B cell (primary cell): Measurements from ENCODE around the gene LSM4. TPM values are rescaled to one million over a fixed set of nuclear protein-coding genes. Genes with fewer than 3 reads are reported as not detected.
A peak's percentile ranks its signal among the peaks of the same experiment; 100 is the strongest.

Experiments used
- ATAC-seq: fragments of 200-7000 bp; cut with Tn5 transposase; one replicate; pipeline ENCODE4 v1.10.0; 2021; ENCODE audit warnings: low read depth, mild to moderate bottlenecking, moderate number of reproducible peaks, moderate library complexity
- CTCF ChIA-PET: fragments of 350-600 bp; sonication (Branson Sonifier 250); formaldehyde crosslinking; loops from one replicate; lab custom pipeline; 2021; ENCODE audit warnings: antibody characterized with exemption, inconsistent platforms; lab: Charles Lee
- POLR2A ChIA-PET: fragments of 350-600 bp; sonication (Branson Sonifier 250); formaldehyde crosslinking; loops from one replicate; lab custom pipeline; 2021; ENCODE audit warnings: antibody characterized with exemption; lab: Charles Lee
- DNase-seq: peaks from one replicate; pipeline ENCODE4 v3.0.0; 2013
- H2AFZ ChIP-seq: 2 replicates; pipeline ENCODE4 v1.6.1; 2012; ENCODE audit warnings: mild to moderate bottlenecking, low read depth, low read length; ENCODE audit not compliant: insufficient read depth, poor library complexity, severe bottlenecking
- H3K27ac ChIP-seq, 2 donors: 1 replicate in 1 of 2; 2 replicates in 1 of 2; pipeline ENCODE4 v1.5.1; 2012 to 2013; ENCODE audit warnings: low read length in 2 of 2, mild to moderate bottlenecking in 2 of 2, moderate library complexity in 1 of 2
- H3K27me3 ChIP-seq, 4 experiments: fragments of 200-600 bp in 1 of 4; sonication (generic) in 1 of 4; replicated peaks in 1 of 4; 1 replicate in 2 of 4; 2 replicates in 2 of 4; pipeline versions ENCODE4 v1.6.1 to v1.7.0; 2013 to 2016; ENCODE audit warnings: low read length in 3 of 4, mild to moderate bottlenecking in 2 of 4, mixed read lengths in 1 of 4, moderate library complexity in 1 of 4; ENCODE audit not compliant: insufficient read depth in 4 of 4, control insufficient read depth in 3 of 4; ENCODE audit errors: control extremely low read depth in 1 of 4
- H3K36me3 ChIP-seq, 2 experiments: replicated peaks in 1 of 2; 1 replicate in 1 of 2; 2 replicates in 1 of 2; pipeline versions ENCODE4 v1.6.1 to v1.7.1; 2013; ENCODE audit warnings: low read length in 1 of 2; ENCODE audit not compliant: insufficient read depth in 2 of 2, control insufficient read depth in 1 of 2; ENCODE audit errors: control extremely low read depth in 1 of 2, extremely low read depth in 1 of 2
- H3K4me1 ChIP-seq, 2 donors: fragments of 200-600 bp in 1 of 2; sonication (generic) in 1 of 2; 1 replicate in 1 of 2; 2 replicates in 1 of 2; pipeline versions ENCODE4 v1.5.1 to v1.6.1; 2013 to 2017; ENCODE audit warnings: low read length in 2 of 2; ENCODE audit not compliant: control insufficient read depth in 2 of 2, insufficient read depth in 2 of 2
- H3K4me2 ChIP-seq: replicated peaks from 2 replicates; pipeline ENCODE3; 2012; ENCODE audit warnings: mild to moderate bottlenecking, low read depth, low read length; ENCODE audit not compliant: poor library complexity, severe bottlenecking
- H3K4me3 ChIP-seq, 5 experiments: fragments of 200-600 bp in 1 of 5; sonication (generic) in 1 of 5; 1 replicate in 3 of 5; 2 replicates in 2 of 5; pipeline versions ENCODE4 v1.5.1 to v1.7.0; 2011 to 2016; ENCODE audit warnings: low read length in 4 of 5, mild to moderate bottlenecking in 4 of 5, low read depth in 2 of 5, control low read depth in 1 of 5, moderate library complexity in 1 of 5; ENCODE audit not compliant: insufficient read depth in 1 of 5; ENCODE audit errors: control extremely low read depth in 1 of 5, extremely low read depth in 1 of 5
- H3K79me2 ChIP-seq: fragments of 200-600 bp; sonication (generic); one replicate; pipeline ENCODE4 v1.6.0; 2016; ENCODE audit warnings: low read length; ENCODE audit not compliant: control insufficient read depth, insufficient read depth
- H3K9ac ChIP-seq: fragments of 200-600 bp; sonication (generic); 2 replicates; pipeline ENCODE4 v1.6.1; 2017; ENCODE audit warnings: mild to moderate bottlenecking, low read length, moderate library complexity
- H3K9me3 ChIP-seq, 3 donors: one replicate each; pipeline versions ENCODE4 v1.6.1 to v1.7.1; 2013; ENCODE audit warnings: low read length in 2 of 3; ENCODE audit not compliant: control insufficient read depth in 2 of 3, insufficient read depth in 1 of 3; ENCODE audit errors: control extremely low read depth in 1 of 3
- H4K20me1 ChIP-seq: 2 replicates; pipeline ENCODE4 v1.6.0; 2012; ENCODE audit warnings: mild to moderate bottlenecking, low read length; ENCODE audit not compliant: insufficient read depth, control insufficient read depth, poor library complexity, severe bottlenecking
- H3K27ac Mint-ChIP-seq: one replicate; pipeline ENCODE4 v1.8.0; 2021; ENCODE audit warnings: mixed read lengths
- H3K27me3 Mint-ChIP-seq: one replicate; pipeline ENCODE4 v1.8.0; 2021; ENCODE audit warnings: mixed read lengths
- H3K4me1 Mint-ChIP-seq: one replicate; pipeline ENCODE4 v1.8.0; 2021; ENCODE audit warnings: mixed read lengths
- H3K4me3 Mint-ChIP-seq: one replicate; pipeline ENCODE4 v1.8.0; 2021; ENCODE audit warnings: mixed read lengths
- H3K9me3 Mint-ChIP-seq: one replicate; pipeline ENCODE4 v1.8.0; 2022; ENCODE audit warnings: mixed read lengths; ENCODE audit not compliant: insufficient read depth
- CTCF ChIP-seq: fragments of 200-600 bp; IDR thresholded peaks from one replicate; pipeline ENCODE4 v1.8.0; 2022; ENCODE audit warnings: antibody characterized with exemption, mild to moderate bottlenecking
- EZH2 ChIP-seq: IDR thresholded peaks from 2 replicates; pipeline ENCODE4 v1.6.1; 2012; ENCODE audit warnings: borderline replicate concordance, low read depth, mild to moderate bottlenecking, moderate library complexity, low read length; ENCODE audit not compliant: insufficient read depth, poor library complexity, severe bottlenecking
- WGBS: methylation state at CpG from one replicate; pipeline ENCODE4 v1.1.5; 2013; ENCODE audit warnings: missing lambda C conversion rate; ENCODE audit not compliant: insufficient coverage; 5-methylcytosine and 5-hydroxymethylcytosine counted together
- intact Hi-C: fragments of 100-400 bp; cut with micrococcal nuclease; formaldehyde crosslinking; loops from one replicate; pipeline ENCODE4 v1.10.0; 2022
- polyA plus RNA-seq: library from polyadenylated mRNA; depleted of rRNA; stranded (reverse); fragments of >200 nt; gene quantifications from 2 replicates; pipeline ENCODE4 v1.2.3, GENCODE V29; 2012
- total RNA-seq, 2 donors: library from RNA; stranded (reverse); fragments of 120-200 nt in 1 of 2; gene quantifications; 1 replicate in 1 of 2; 2 replicates in 1 of 2; pipeline versions ENCODE4 v1.2.3 to v1.2.4, GENCODE V29; 2013 to 2022

The LSM4 gene
- total and polyA plus RNA-seq, 2 donors (not counting 1 experiment from before 2014, with no cell fraction given) = 66.3 to 86.1 TPM

- Mint-ChIP-seq H3K4me3 (peak overlapping the region; percentile 82), H3K4me1 (peaks cover 60% of the 10 kb centered on the region), H3K27ac (peak overlapping the region; percentile 93), H3K9me3 (no peaks in the 10 kb centered on the region), H3K27me3 (no peaks in the 10 kb centered on the region)
- H4K20me1 ChIP-seq = no peaks in the 10 kb centered on the region
- H3K27me3 ChIP-seq = no peaks in the 10 kb centered on the region
- H3K36me3 ChIP-seq = no peaks in the 10 kb centered on the region
- ChIA-PET CTCF (interaction anchor here (0.6 to 6.5 kb wide), 10 partner anchors 9 to 36 kb away, joined by 3 to 138 read pairs (median 5); partner anchors contain the start of genes JUND and LSM4), POLR2A (interaction anchor here (0.6 to 6.6 kb wide), 20 partner anchors 9 to 1159 kb away, joined by 3 to 318 read pairs (median 6); partner anchors contain the start of genes JUND, LSM4 and PLVAP)
- peaks cover 5% of the 10 kb centered on the region for H3K79me2 ChIP-seq
- intact Hi-C loops = loop anchor here (5.0 kb wide), 1 partner anchor 271 kb away; no protein-coding TSS in a partner anchor
- 27% methylated on average over 22 of the region's 31 CpGs for WGBS
- H3K4me2 ChIP-seq = peak overlapping the region; percentile 99
- TF ChIP-seq CTCF (no peak), EZH2 (no peak)
- H3K4me1 ChIP-seq = peaks cover 48 to 67% of the 10 kb centered on the region in 2 donors
- H3K9me3 ChIP-seq = no peaks in the 10 kb centered on the region
- peak overlapping the region; percentile 56 for H2AFZ ChIP-seq
- ATAC-seq (no peak), DNase-seq (no peak)
- peak overlapping the region in 4 of 5 experiments; percentile 82 to 99 (median 92) for H3K4me3 ChIP-seq
- H3K27ac ChIP-seq = peak overlapping the region; percentile 100
- H3K9ac ChIP-seq = peak overlapping the region; percentile 100
Observed at GRCh38 chr19:18292810-18293641, 29.9 kb downstream of the LSM4 start.

- Histone ChIP-seq H3K27ac (peak overlapping the region; percentile 100), H4K20me1 (no peaks in the 10 kb centered on the region), H3K79me2 (peaks cover 5% of the 10 kb centered on the region), H3K27me3 (no peaks in the 10 kb centered on the region), H3K4me1 (peaks cover 48 to 68% of the 10 kb centered on the region in 2 donors), H3K9ac (peak overlapping the region; percentile 100), H3K36me3 (no peaks in the 10 kb centered on the region), H3K4me3 (peak overlapping the region; percentile 48 to 99 (median 90)), H2AFZ (peak overlapping the region; percentile 42), H3K4me2 (peak overlapping the region; percentile 99), H3K9me3 (no peaks in the 10 kb centered on the region)
- WGBS = under 1% methylated on average over 13 of the region's 20 CpGs
- DNase-seq = no peak
- Mint-ChIP-seq H3K4me3 (peak overlapping the region; percentile 82), H3K27ac (peak overlapping the region; percentile 93), H3K9me3 (no peaks in the 10 kb centered on the region), H3K4me1 (peaks cover 60% of the 10 kb centered on the region), H3K27me3 (no peaks in the 10 kb centered on the region)
- ChIA-PET POLR2A (interaction anchor here (0.6 to 6.6 kb wide), 19 partner anchors 11 to 1158 kb away, joined by 3 to 318 read pairs (median 6); partner anchors contain the start of genes JUND, LSM4 and PLVAP), CTCF (interaction anchor here (0.6 to 6.5 kb wide), 10 partner anchors 9 to 36 kb away, joined by 3 to 138 read pairs (median 5); partner anchors contain the start of genes JUND and LSM4)
- ATAC-seq = no peak
- intact Hi-C loops = loop anchor here (5.0 kb wide), 1 partner anchor 270 kb away; no protein-coding TSS in a partner anchor
- TF ChIP-seq EZH2 = no peak
- TF ChIP-seq CTCF = no peak
Observed at GRCh38 chr19:18292462-18292809, 30.4 kb downstream of the LSM4 start.
